Activated CD4-positive, alpha-beta T cell treated with anti-CD3 and anti-CD28 coated beads, Interleukin-2, amount 10 ng/mL, durations not matched to agents 24 days and 14 days (primary cell): ENCODE data around the gene LRCH1. TPM values are rescaled to one million over a fixed set of nuclear protein-coding genes. Genes with fewer than 3 reads are reported as not detected.
"Not testable (repeated sequence)": the region's sequence is repeated elsewhere in the genome, so short reads cannot be mapped to it uniquely, and the experiment has no call there.

ENCODE experiments used
- DNase-seq: peaks from one replicate; pipeline ENCODE4 v3.0.0; 2022
- H3K27ac Mint-ChIP-seq: one replicate; pipeline ENCODE4 v1.8.0; 2022; ENCODE audit warnings: mild to moderate bottlenecking, mixed read lengths
- H3K27me3 Mint-ChIP-seq: one replicate; pipeline ENCODE4 v1.8.0; 2022; ENCODE audit warnings: mixed read lengths
- H3K36me3 Mint-ChIP-seq: one replicate; pipeline ENCODE4 v1.8.0; 2022; ENCODE audit warnings: low read depth, mild to moderate bottlenecking, mixed read lengths
- H3K4me1 Mint-ChIP-seq: one replicate; pipeline ENCODE4 v1.8.0; 2021; ENCODE audit warnings: mixed read lengths
- H3K4me3 Mint-ChIP-seq: one replicate; pipeline ENCODE4 v1.8.0; 2022; ENCODE audit warnings: mild to moderate bottlenecking, moderate library complexity, mixed read lengths
- H3K9me3 Mint-ChIP-seq: one replicate; pipeline ENCODE4 v1.8.0; 2021; ENCODE audit warnings: mixed read lengths
- intact Hi-C: fragments of 100-400 bp; cut with micrococcal nuclease; formaldehyde crosslinking; loops from one replicate; pipeline ENCODE4 v1.15.1; 2023
- total RNA-seq: library from RNA; stranded (reverse); gene quantifications from 2 replicates; pipeline ENCODE4 v1.2.3, GENCODE V29; 2022

Gene LRCH1, protein sequence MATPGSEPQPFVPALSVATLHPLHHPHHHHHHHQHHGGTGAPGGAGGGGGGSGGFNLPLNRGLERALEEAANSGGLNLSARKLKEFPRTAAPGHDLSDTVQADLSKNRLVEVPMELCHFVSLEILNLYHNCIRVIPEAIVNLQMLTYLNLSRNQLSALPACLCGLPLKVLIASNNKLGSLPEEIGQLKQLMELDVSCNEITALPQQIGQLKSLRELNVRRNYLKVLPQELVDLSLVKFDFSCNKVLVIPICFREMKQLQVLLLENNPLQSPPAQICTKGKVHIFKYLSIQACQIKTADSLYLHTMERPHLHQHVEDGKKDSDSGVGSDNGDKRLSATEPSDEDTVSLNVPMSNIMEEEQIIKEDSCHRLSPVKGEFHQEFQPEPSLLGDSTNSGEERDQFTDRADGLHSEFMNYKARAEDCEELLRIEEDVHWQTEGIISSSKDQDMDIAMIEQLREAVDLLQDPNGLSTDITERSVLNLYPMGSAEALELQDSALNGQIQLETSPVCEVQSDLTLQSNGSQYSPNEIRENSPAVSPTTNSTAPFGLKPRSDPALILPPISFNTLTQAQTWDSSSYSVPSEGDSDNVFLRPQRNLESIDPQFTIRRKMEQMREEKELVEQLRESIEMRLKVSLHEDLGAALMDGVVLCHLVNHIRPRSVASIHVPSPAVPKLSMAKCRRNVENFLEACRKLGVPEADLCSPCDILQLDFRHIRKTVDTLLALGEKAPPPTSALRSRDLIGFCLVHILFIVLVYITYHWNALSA
- total RNA-seq: 17.6 and 18.3 TPM in 2 replicates

DNA sequence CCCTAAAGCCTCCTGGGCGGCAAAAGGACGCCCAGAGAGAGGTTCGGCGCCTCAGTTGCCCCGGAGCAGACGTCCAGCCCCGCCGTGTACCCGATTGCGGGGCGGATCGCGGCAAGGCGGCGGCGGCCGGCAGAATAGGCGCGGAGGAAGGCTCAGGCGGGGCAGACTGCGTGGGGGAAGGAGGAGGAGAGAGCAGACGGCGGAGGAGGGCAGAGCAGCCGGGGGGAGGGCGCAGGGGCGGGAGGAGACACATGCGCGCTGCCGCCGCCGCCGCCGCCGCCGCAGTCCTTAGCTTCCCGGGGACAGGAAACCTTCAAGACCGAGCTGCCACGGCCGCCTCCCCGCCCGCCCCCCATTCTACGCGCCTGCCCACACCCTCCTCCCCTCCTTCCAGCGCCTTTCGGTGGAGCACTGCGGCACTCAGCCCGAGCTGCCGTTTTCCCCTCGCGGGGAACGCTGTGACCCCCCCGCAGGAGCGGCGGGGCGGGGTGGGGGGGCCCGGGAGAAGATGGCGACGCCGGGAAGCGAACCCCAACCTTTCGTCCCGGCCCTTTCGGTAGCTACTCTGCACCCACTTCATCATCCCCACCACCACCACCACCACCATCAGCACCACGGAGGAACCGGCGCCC is at the start of gene LRCH1:
TSS of gene LRCH1 (plus strand) at position 282 of the 632 bp plus-strand sequence. CDS start at position 509, 227 bp downstream.
- intact Hi-C loops: loop anchor here (1.0 to 10.0 kb wide), 6 partner anchors 40 to 1208 kb away; partner anchors contain the start of genes LCP1, TPT1 and ZC3H13
- peak; percentile 95 for DNase-seq
- Mint-ChIP-seq H3K4me3 (peak within 1 kb of the TSS; percentile 97), H3K27ac (peak within 1 kb of the TSS; percentile 90), H3K4me1 (peaks cover 41% of the 10 kb centered on the region), H3K9me3 (no peaks in the 10 kb centered on the region), H3K36me3 (peaks cover 3% of the 10 kb centered on the region), H3K27me3 (peaks cover 9% of the 10 kb centered on the region)

DNA sequence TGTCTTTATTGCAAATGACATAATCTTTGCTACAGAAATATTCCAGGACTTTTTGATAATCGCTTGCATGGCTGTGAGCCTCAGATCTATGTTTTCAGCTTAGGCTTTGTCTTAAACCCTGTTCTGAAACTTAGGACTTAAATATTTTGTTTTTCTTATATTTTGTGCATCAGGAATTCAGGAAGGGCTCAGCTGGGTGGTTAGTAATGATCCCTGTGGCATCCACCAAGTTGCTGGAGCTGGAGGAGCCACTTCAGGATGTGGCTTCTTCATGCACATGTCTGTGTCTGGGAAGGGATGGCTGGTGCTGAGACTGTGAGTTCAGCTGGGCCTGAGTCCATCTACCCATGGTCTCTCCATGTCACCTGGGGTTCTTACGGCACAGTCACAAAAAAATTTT is 48.9 kb upstream of the LRCH1 start:
- H3K36me3 Mint-ChIP-seq: no peaks in the 10 kb centered on the region
- no peak overlapping the region for H3K27ac Mint-ChIP-seq
- H3K4me3 Mint-ChIP-seq: no peak overlapping the region

DNA sequence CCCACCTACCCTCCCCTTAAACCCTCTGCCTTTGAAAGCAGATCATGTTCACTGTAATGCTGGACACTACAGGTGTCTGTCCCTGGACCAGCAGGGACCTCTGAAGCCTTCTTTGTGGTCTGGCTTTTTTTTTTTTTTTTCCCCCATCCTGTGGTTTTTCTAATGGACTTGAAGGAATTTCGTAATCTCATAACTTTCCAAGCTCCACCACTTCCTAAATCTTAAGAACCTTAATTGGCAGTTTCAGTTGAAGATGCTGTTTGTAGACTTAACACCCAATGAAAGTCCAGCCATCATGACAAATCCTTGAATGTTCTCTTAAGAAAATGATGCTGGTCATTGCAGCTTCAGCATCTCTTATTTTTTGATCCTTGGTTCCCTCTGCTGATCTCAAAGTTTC is 45.0 kb upstream of the LRCH1 start:
- H3K4me1 Mint-ChIP-seq: no peaks in the 10 kb centered on the region
- no peaks in the 10 kb centered on the region for H3K9me3 Mint-ChIP-seq
- no peaks in the 10 kb centered on the region for H3K36me3 Mint-ChIP-seq
- no peak overlapping the region for H3K4me3 Mint-ChIP-seq
- H3K27me3 Mint-ChIP-seq: peaks cover 14% of the 10 kb centered on the region
- intact Hi-C loops: no loop called here
- no peak for DNase-seq
- no peak overlapping the region for H3K27ac Mint-ChIP-seq

More for the DNA sequence above, 48.9 kb upstream of the LRCH1 start:
- Mint-ChIP-seq H3K27me3 (peaks cover 23% of the 10 kb centered on the region), H3K9me3 (no peaks in the 10 kb centered on the region), H3K4me1 (no peaks in the 10 kb centered on the region)
- intact Hi-C loops: no loop called here
- no peak for DNase-seq

DNA sequence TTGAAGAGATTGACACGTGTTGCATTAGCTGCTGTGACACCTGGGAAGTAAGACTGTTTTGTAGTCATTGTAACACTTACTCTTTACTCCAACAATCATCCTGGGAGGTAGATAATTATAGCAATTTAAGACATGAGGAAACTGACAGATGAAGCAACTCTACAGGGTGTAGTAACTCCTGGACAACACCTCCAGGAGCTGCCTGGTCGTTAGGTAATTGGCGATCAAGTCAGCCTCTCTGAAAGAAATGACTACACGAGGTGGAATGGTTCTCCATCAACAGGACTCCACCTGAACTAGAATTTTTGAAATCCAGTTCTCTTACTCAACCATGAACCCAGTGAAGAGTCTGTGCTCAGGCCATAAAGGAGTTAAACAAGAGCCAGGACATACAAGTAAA is 43.0 kb upstream of the LRCH1 start:
- no peaks in the 10 kb centered on the region for H3K36me3 Mint-ChIP-seq
- DNase-seq: no peak

DNA sequence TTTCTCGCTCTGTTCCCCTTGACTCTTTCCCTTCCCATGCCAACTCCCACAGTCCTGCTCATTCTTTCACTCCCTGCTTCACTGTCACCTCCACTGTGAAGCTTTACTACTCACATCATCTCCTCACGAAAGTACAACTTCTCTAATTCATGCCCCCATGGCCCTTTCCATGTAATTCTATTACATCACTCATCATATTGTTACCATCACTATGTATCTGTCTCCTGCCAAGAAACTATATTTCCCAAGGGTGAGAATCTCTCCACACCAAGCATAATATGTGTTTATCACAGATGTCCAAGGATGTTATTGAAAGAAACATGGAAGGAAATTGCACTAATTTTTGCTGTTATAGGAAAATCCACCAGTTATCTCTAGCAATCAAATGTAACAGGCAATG is 37.2 kb upstream of the LRCH1 start:
- Mint-ChIP-seq H3K4me3 (no peak overlapping the region), H3K27ac (no peak overlapping the region), H3K27me3 (peaks cover 10% of the 10 kb centered on the region), H3K9me3 (peaks cover 7% of the 10 kb centered on the region), H3K4me1 (peaks cover 2% of the 10 kb centered on the region), H3K36me3 (no peaks in the 10 kb centered on the region)
- DNase-seq: no peak
- intact Hi-C loops: no loop called here

More for the DNA sequence above, 43.0 kb upstream of the LRCH1 start:
- Mint-ChIP-seq H3K27ac (no peak overlapping the region), H3K27me3 (peaks cover 11% of the 10 kb centered on the region), H3K4me1 (no peaks in the 10 kb centered on the region), H3K9me3 (no peaks in the 10 kb centered on the region), H3K4me3 (no peak overlapping the region)
- intact Hi-C loops: no loop called here

GRCh38 chr13:46516599-46517338 is 36.2 kb upstream of the LRCH1 start:
- no peak overlapping the region for H3K4me3 Mint-ChIP-seq

DNA sequence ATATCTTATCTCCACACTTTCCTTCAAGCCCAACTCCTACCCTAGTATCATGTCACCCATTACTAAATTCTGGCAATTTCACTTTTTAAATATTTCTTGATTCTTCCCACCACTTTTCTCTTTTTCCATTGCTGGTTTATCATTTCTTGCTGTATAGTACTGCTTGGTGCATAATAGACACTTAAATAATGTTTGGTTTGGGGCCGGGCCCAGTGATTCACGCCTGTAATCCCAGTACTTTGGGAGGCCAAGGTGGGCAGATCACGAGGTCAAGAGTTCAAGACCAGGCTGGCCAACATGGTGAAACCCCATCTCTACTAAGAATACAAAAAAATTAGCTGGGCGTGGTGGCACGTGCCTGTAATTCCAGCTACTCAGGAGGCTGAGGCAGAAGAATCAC is 35.2 kb upstream of the LRCH1 start:
- H3K27ac Mint-ChIP-seq, H3K4me1 Mint-ChIP-seq, H3K4me3 Mint-ChIP-seq, H3K36me3 Mint-ChIP-seq, DNase-seq, intact Hi-C loops: not testable (repeated sequence)
- Mint-ChIP-seq H3K27me3 (peaks cover 12% of the 10 kb centered on the region), H3K9me3 (peaks cover 10% of the 10 kb centered on the region)

More at GRCh38 chr13:46516599-46517338, 36.2 kb upstream of the LRCH1 start:
- Mint-ChIP-seq H3K27ac (no peak overlapping the region), H3K27me3 (peaks cover 10% of the 10 kb centered on the region), H3K36me3 (no peaks in the 10 kb centered on the region), H3K9me3 (peaks cover 7% of the 10 kb centered on the region), H3K4me1 (peaks cover 2% of the 10 kb centered on the region)
- intact Hi-C loops: no loop called here
- no peak for DNase-seq

- intact Hi-C loops: no loop called here
- Mint-ChIP-seq H3K4me1 (peaks cover 2% of the 10 kb centered on the region), H3K4me3 (no peak overlapping the region), H3K27me3 (peaks cover 11% of the 10 kb centered on the region), H3K27ac (no peak overlapping the region), H3K9me3 (peaks cover 13% of the 10 kb centered on the region), H3K36me3 (peaks cover 1% of the 10 kb centered on the region)
- DNase-seq: no peak
These were observed 33.8 kb upstream of the LRCH1 start for GRCh38 chr13:46519182-46519581.

- DNase-seq: no peak
These were observed 32.8 kb upstream of the LRCH1 start for GRCh38 chr13:46520166-46520565.

DNA sequence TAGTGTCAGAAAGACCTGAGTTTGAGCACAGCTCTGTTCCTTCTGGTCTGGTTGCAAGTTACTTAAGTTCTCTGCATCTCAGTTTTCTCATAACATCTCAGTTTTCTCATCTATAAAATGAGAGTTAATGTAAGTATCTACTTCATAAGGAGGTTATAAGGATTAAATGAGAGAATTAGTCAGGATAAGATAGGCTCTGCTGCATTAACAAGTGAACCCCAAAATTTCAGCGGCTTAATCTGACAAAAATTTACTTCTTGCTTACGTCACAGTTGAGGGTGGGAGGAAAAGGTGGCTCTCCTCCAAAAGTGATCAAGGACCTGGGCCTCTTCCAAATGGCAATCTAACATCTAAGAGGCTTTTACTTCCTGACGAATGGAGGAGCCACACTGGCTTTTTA is 31.5 kb upstream of the LRCH1 start:
- no peak for DNase-seq
- peaks cover 13% of the 10 kb centered on the region for H3K9me3 Mint-ChIP-seq
- H3K36me3 Mint-ChIP-seq: peaks cover 1% of the 10 kb centered on the region
- H3K27ac Mint-ChIP-seq: no peak overlapping the region
- peaks cover 16% of the 10 kb centered on the region for H3K27me3 Mint-ChIP-seq
- H3K4me3 Mint-ChIP-seq: no peak overlapping the region
- peaks cover 4% of the 10 kb centered on the region for H3K4me1 Mint-ChIP-seq
- intact Hi-C loops: no loop called here

More at GRCh38 chr13:46520166-46520565, 32.8 kb upstream of the LRCH1 start:
- peaks cover 2% of the 10 kb centered on the region for H3K4me1 Mint-ChIP-seq
- H3K4me3 Mint-ChIP-seq: no peak overlapping the region
- peaks cover 1% of the 10 kb centered on the region for H3K36me3 Mint-ChIP-seq
- H3K27me3 Mint-ChIP-seq: peaks cover 13% of the 10 kb centered on the region
- peaks cover 13% of the 10 kb centered on the region for H3K9me3 Mint-ChIP-seq
- intact Hi-C loops: no loop called here
- no peak overlapping the region for H3K27ac Mint-ChIP-seq

GRCh38 chr13:46521921-46522747 is 30.8 kb upstream of the LRCH1 start:
- no peak overlapping the region for H3K4me3 Mint-ChIP-seq
- H3K4me1 Mint-ChIP-seq: peaks cover 4% of the 10 kb centered on the region
- DNase-seq: no peak
- intact Hi-C loops: no loop called here
- peaks cover 1% of the 10 kb centered on the region for H3K36me3 Mint-ChIP-seq
- no peak overlapping the region for H3K27ac Mint-ChIP-seq
- peaks cover 13% of the 10 kb centered on the region for H3K9me3 Mint-ChIP-seq
- peaks cover 16% of the 10 kb centered on the region for H3K27me3 Mint-ChIP-seq

DNA sequence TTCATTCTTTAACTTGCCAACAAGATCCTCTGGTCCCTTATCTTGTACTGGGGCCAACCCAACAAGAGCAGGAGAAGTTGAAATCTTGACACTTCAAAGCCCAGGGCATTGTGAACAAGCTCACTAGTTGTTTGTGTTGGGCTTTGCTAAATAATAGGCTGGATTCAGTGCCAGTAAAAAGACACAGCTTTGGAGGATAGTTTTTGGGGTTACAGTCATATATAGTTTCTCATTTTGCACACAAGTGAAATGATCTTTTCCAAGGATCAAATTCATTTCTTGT is 30.3 kb upstream of the LRCH1 start:
- Mint-ChIP-seq H3K9me3 (peaks cover 13% of the 10 kb centered on the region), H3K36me3 (peaks cover 1% of the 10 kb centered on the region), H3K27ac (no peak overlapping the region), H3K4me3 (no peak overlapping the region), H3K27me3 (peaks cover 13% of the 10 kb centered on the region), H3K4me1 (peaks cover 3% of the 10 kb centered on the region)
- no peak for DNase-seq
- intact Hi-C loops: no loop called here
